GM23338 (cell line): ENCODE measurements around the gene FBN3. TPM values are rescaled to one million over a fixed set of nuclear protein-coding genes. Genes with fewer than 3 reads are reported as not detected.
A peak's percentile ranks its signal among the peaks of the same experiment; 100 is the strongest.

ENCODE experiments used
- ATAC-seq: fragments of 200-7000 bp; cut with Tn5 transposase; 3 replicates; pipeline ENCODE4 v1.9.1; 2020
- DNase-seq: peaks from one replicate; pipeline ENCODE4 v3.0.0-alpha.2; 2015; ENCODE audit warnings: low spot score
- H2AFZ ChIP-seq: fragments of 200-600 bp; sonication (generic); 2 replicates; pipeline ENCODE4 v1.8.0; 2016; ENCODE audit warnings: antibody characterized with exemption, mild to moderate bottlenecking, moderate library complexity
- H3F3A ChIP-seq: fragments of 200-600 bp; sonication (generic); replicated peaks from 2 replicates; pipeline ENCODE4 v1.8.0; 2017; ENCODE audit warnings: antibody characterized with exemption, mixed run types, low read depth
- H3K27ac ChIP-seq: fragments of 200-600 bp; sonication (generic); 2 replicates; pipeline ENCODE4 v1.6.1; 2016; ENCODE audit warnings: low read depth
- H3K27me3 ChIP-seq: fragments of 200-600 bp; sonication (generic); 2 replicates; pipeline ENCODE4 v1.8.0; 2016; ENCODE audit warnings: mild to moderate bottlenecking, mixed run types, moderate library complexity; ENCODE audit not compliant: insufficient read depth
- H3K36me3 ChIP-seq: fragments of 200-600 bp; sonication (generic); 2 replicates; pipeline ENCODE4 v1.8.0; 2016; ENCODE audit warnings: mild to moderate bottlenecking; ENCODE audit not compliant: insufficient read depth
- H3K4me1 ChIP-seq: fragments of 200-600 bp; sonication (generic); 2 replicates; pipeline ENCODE4 v1.8.0; 2016; ENCODE audit warnings: mild to moderate bottlenecking, moderate library complexity; ENCODE audit not compliant: insufficient read depth
- H3K4me2 ChIP-seq: fragments of 200-600 bp; sonication (generic); 2 replicates; pipeline ENCODE4 v1.7.1; 2017; ENCODE audit warnings: mixed run types
- H3K4me3 ChIP-seq: fragments of 200-600 bp; sonication (generic); 2 replicates; pipeline ENCODE4 v1.6.1; 2016; ENCODE audit warnings: mixed run types
- H3K79me2 ChIP-seq: fragments of 200-600 bp; sonication (generic); replicated peaks from 2 replicates; pipeline ENCODE4 v1.8.0; 2017; ENCODE audit warnings: mild to moderate bottlenecking; ENCODE audit not compliant: insufficient read depth
- H3K9me2 ChIP-seq: fragments of 200-600 bp; sonication (generic); 2 replicates; pipeline ENCODE4 v1.8.0; 2017; ENCODE audit not compliant: insufficient read depth
- H4K20me1 ChIP-seq: fragments of 200-600 bp; sonication (generic); replicated peaks from 2 replicates; pipeline ENCODE4 v1.8.0; 2017; ENCODE audit warnings: mild to moderate bottlenecking; ENCODE audit not compliant: insufficient read depth
- H3K27ac Mint-ChIP-seq: 2 replicates; pipeline ENCODE4 v1.8.0; 2020; ENCODE audit warnings: inconsistent platforms, mild to moderate bottlenecking, moderate library complexity, mixed read lengths
- H3K27me3 Mint-ChIP-seq: 3 replicates; pipeline ENCODE4 v1.8.0; 2022; ENCODE audit warnings: low read depth, mild to moderate bottlenecking, moderate library complexity, mixed read lengths, inconsistent platforms; ENCODE audit not compliant: insufficient read depth, poor library complexity
- H3K36me3 Mint-ChIP-seq: 3 replicates; pipeline ENCODE4 v1.8.0; 2021; ENCODE audit warnings: low read depth, mild to moderate bottlenecking, inconsistent platforms, moderate library complexity, mixed read lengths
- H3K4me1 Mint-ChIP-seq: 3 replicates; pipeline ENCODE4 v1.8.0; 2020; ENCODE audit warnings: mild to moderate bottlenecking, inconsistent platforms, mixed read lengths
- H3K4me3 Mint-ChIP-seq: 3 replicates; pipeline ENCODE4 v1.8.0; 2021; ENCODE audit warnings: moderate library complexity, mild to moderate bottlenecking, inconsistent platforms, mixed read lengths
- H3K9me3 Mint-ChIP-seq: 3 replicates; pipeline ENCODE4 v1.8.0; 2020; ENCODE audit warnings: moderate library complexity, mild to moderate bottlenecking, inconsistent platforms, mixed read lengths
- CREB1 ChIP-seq: fragments of 250-450 bp; sonication (Bioruptor Pico); IDR thresholded peaks from 2 replicates; pipeline ENCODE4 v1.5.0; 2020; ENCODE audit warnings: low read depth, mild to moderate bottlenecking, moderate library complexity
- EZH2phosphoT487 ChIP-seq: fragments of 200-600 bp; sonication (generic); IDR thresholded peaks from one replicate; pipeline ENCODE4 v1.8.1; 2018; ENCODE audit warnings: antibody characterized with exemption; ENCODE audit not compliant: unreplicated experiment
- JUNB ChIP-seq: IDR thresholded peaks from one replicate; pipeline ENCODE4 v1.6.1; 2016; ENCODE audit warnings: antibody characterized with exemption; ENCODE audit not compliant: unreplicated experiment
- POLR2AphosphoS5 ChIP-seq: IDR thresholded peaks from 2 replicates; pipeline ENCODE4 v1.6.1; 2016; ENCODE audit warnings: antibody characterized with exemption, low read depth
- REST ChIP-seq: IDR thresholded peaks from one replicate; pipeline ENCODE4 v1.6.1; 2018; ENCODE audit warnings: antibody characterized with exemption; ENCODE audit not compliant: unreplicated experiment
- STAT1 ChIP-seq: IDR thresholded peaks from one replicate; pipeline ENCODE4 v1.6.1; 2016; ENCODE audit warnings: antibody characterized with exemption; ENCODE audit not compliant: unreplicated experiment
- polyA plus RNA-seq: library from polyadenylated mRNA; unstranded; fragments of >200 nt; fragmentation: Nextera tagmentation; extraction: Ambion mirVana; gene quantifications from 2 replicates; pipeline ENCODE4 v1.2.1, GENCODE V29; 2016
- total RNA-seq: library from RNA; depleted of rRNA; stranded (reverse); fragments of >200 nt; shearing (Covaris generic); gene quantifications from 2 replicates; pipeline ENCODE4 v1.2.3, GENCODE V29; 2014
- TF ChIP-seq, protein P1 (sequence below): IDR thresholded peaks from 2 replicates; pipeline ENCODE4 v1.6.1; 2016; ENCODE audit warnings: antibody characterized with exemption
- TF ChIP-seq, protein P2 (sequence below), 2 experiments: fragments of 200-600 bp in 1 of 2; sonication (generic) in 1 of 2; conservative IDR thresholded peaks; 2 replicates each; pipeline versions ENCODE4 v1.5.1 to v1.6.1; 2016 to 2017; ENCODE audit warnings: antibody characterized with exemption in 2 of 2, low read depth in 2 of 2, mild to moderate bottlenecking in 2 of 2, moderate library complexity in 1 of 2

The FBN3 gene
- total and polyA plus RNA-seq, 2 experiments from 2014 or later = 8.5 to 54.5 TPM

DNA sequence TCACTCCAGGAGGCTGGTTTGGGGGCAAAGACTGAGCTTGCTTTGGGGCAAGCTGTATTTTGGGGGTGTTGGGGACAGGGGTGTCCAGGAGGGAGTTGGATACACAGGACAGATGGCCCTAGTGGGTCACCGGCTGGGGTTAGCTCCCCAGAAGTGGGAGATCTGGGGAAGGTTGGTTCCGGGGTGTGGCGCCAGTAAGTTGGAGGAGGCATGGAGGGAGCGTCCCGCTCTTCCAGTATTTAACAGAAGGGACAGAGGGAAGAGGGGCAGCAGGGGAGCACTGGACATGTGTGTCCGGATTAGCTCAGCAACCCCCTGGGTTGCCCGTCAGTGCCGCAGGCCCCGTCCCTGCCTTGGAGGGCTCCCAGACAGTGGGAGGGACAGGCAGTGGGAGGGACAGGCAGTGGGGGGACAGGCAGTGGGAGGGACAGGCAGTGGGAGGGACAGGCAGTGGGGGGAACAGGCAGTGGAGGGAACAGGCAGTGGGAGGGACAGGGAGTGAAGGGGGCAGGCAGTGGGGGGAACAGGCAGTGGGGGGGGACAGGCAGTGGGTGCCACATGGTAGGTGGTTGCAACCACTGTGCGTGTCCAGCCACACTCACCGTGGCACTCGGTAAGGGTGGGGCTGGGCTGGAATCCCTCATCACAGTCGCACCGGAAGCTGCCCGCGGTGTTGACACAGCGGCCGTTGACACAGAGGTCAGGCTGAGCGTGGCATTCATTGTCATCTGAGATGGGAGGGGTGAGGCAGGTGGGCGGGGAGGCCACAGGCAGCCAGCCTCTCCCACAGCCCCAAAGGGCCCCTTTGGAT is 63.6 kb downstream of the FBN3 start:
- peak; percentile 15; the same call in 1 of the 3 replicates for ATAC-seq
- Mint-ChIP-seq H3K27ac (peak overlapping the region; percentile 58; the same call in 1 of the 2 replicates), H3K9me3 (0 out of 3 replicates have a peak, but pooled peaks cover 3% of the 10 kb centered on the region), H3K4me1 (no peaks in the 10 kb centered on the region), H3K4me3 (no peak overlapping the region), H3K36me3 (peaks cover 25% of the 10 kb centered on the region), H3K27me3 (peaks cover 2% of the 10 kb centered on the region)
- no peaks in the 10 kb centered on the region for H3K79me2 ChIP-seq
- H3K27ac ChIP-seq = no peak overlapping the region
- TF ChIP-seq EZH2phosphoT487 = no peak
- TF ChIP-seq, protein P1, sequence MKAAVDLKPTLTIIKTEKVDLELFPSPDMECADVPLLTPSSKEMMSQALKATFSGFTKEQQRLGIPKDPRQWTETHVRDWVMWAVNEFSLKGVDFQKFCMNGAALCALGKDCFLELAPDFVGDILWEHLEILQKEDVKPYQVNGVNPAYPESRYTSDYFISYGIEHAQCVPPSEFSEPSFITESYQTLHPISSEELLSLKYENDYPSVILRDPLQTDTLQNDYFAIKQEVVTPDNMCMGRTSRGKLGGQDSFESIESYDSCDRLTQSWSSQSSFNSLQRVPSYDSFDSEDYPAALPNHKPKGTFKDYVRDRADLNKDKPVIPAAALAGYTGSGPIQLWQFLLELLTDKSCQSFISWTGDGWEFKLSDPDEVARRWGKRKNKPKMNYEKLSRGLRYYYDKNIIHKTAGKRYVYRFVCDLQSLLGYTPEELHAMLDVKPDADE = no peak
- TF ChIP-seq, protein P2, sequence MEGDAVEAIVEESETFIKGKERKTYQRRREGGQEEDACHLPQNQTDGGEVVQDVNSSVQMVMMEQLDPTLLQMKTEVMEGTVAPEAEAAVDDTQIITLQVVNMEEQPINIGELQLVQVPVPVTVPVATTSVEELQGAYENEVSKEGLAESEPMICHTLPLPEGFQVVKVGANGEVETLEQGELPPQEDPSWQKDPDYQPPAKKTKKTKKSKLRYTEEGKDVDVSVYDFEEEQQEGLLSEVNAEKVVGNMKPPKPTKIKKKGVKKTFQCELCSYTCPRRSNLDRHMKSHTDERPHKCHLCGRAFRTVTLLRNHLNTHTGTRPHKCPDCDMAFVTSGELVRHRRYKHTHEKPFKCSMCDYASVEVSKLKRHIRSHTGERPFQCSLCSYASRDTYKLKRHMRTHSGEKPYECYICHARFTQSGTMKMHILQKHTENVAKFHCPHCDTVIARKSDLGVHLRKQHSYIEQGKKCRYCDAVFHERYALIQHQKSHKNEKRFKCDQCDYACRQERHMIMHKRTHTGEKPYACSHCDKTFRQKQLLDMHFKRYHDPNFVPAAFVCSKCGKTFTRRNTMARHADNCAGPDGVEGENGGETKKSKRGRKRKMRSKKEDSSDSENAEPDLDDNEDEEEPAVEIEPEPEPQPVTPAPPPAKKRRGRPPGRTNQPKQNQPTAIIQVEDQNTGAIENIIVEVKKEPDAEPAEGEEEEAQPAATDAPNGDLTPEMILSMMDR (conservative IDR thresholded peaks at IDR 0.05; ENCODE audit: low read depth in 2 of 2) = 0 out of 4 replicates have a peak, but pooled peaks of 1 of the 2 experiments have one; percentile 10
- TF ChIP-seq POLR2AphosphoS5 = no peak
- TF ChIP-seq STAT1 = no peak
- TF ChIP-seq CREB1 (CRISPR knock-in tag) = no peak
- no peak for TF ChIP-seq REST
- TF ChIP-seq JUNB = no peak
- no peak for DNase-seq
- H3K9me2 ChIP-seq = no peaks in the 10 kb centered on the region
- H2AFZ ChIP-seq = no peak overlapping the region
- H3K4me2 ChIP-seq = no peak overlapping the region
- peaks cover 17% of the 10 kb centered on the region for H3K36me3 ChIP-seq
- peaks cover 6% of the 10 kb centered on the region; the same call in 1 of the 2 replicates for H4K20me1 ChIP-seq
- no peak overlapping the region for H3K4me3 ChIP-seq
- H3K27me3 ChIP-seq = no peaks in the 10 kb centered on the region
- no peaks in the 10 kb centered on the region for H3K4me1 ChIP-seq
- no peaks in the 10 kb centered on the region; the same call in 1 of the 2 replicates for H3F3A ChIP-seq
